ENCODE results near the gene PATJ.

DNA sequence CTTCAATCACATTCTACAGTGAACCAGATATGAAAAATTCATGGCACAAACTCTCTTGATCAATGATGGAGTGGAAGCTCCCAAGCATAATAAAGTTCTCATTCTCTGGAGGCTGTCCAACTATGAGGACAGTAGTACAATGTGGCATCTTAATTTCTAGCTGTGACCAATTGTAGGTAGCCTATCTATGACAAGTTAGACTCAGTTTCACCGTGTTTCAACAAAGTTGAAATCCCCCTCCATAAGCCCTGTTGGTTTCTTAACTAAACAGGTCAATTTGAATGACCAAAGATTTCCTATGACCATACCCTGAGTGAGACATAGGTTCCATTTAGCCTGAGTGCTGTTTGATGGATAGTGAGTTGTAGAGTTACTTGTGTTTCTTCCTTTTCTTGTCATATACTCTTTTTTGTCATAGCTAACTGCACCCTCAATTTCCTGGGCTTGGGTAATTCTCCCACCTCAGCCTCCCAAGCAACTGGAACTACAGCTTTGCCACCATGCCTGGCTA is 11.8 kb downstream of the PATJ start:
- TF ChIP-seq, protein P1, sequence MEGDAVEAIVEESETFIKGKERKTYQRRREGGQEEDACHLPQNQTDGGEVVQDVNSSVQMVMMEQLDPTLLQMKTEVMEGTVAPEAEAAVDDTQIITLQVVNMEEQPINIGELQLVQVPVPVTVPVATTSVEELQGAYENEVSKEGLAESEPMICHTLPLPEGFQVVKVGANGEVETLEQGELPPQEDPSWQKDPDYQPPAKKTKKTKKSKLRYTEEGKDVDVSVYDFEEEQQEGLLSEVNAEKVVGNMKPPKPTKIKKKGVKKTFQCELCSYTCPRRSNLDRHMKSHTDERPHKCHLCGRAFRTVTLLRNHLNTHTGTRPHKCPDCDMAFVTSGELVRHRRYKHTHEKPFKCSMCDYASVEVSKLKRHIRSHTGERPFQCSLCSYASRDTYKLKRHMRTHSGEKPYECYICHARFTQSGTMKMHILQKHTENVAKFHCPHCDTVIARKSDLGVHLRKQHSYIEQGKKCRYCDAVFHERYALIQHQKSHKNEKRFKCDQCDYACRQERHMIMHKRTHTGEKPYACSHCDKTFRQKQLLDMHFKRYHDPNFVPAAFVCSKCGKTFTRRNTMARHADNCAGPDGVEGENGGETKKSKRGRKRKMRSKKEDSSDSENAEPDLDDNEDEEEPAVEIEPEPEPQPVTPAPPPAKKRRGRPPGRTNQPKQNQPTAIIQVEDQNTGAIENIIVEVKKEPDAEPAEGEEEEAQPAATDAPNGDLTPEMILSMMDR (IDR thresholded peaks at IDR 0.05), result no peak
- TF ChIP-seq POLR2A (IDR thresholded peaks at IDR 0.05) (no peak), POLR2AphosphoS5 (IDR thresholded peaks at IDR 0.05) (no peak)
